Stomach (tissue), 9 donors: ENCODE measurements around the gene RBBP9. TPM values are rescaled to one million over a fixed set of nuclear protein-coding genes. Genes with fewer than 3 reads are reported as not detected.
"Not testable (repeated sequence)": the region's sequence is repeated elsewhere in the genome, so short reads cannot be mapped to it uniquely, and the experiment has no call there.

ENCODE experiments used
- DNase-seq, 2 donors: peaks; one replicate each; pipeline versions ENCODE4 v3.0.0 to v3.0.0-alpha.2; 2013 to 2019
- H3K27ac ChIP-seq, 5 donors: fragments of 200-600 bp in 4 of 5; sonication (generic) in 4 of 5; one replicate each; pipeline ENCODE4 v1.5.1; 2013 to 2019; ENCODE audit warnings: mild to moderate bottlenecking in 1 of 5, moderate library complexity in 1 of 5
- H3K27me3 ChIP-seq, 3 donors: fragments of 200-600 bp; sonication (generic); one replicate each; pipeline ENCODE4 v1.5.1; 2017 to 2019; ENCODE audit warnings: mixed run types in 1 of 3
- H3K36me3 ChIP-seq, 4 donors: fragments of 200-600 bp; sonication (generic); 1 replicate in 3 of 4; 2 replicates in 1 of 4; pipeline ENCODE4 v1.5.1; 2016 to 2019
- H3K4me1 ChIP-seq, 4 donors: fragments of 200-600 bp; sonication (generic); one replicate each; pipeline ENCODE4 v1.5.1; 2016 to 2019
- H3K4me3 ChIP-seq, 4 donors: fragments of 200-600 bp; sonication (generic) in 3 of 4; one replicate each; pipeline ENCODE4 v1.5.1; 2016 to 2019; ENCODE audit warnings: mild to moderate bottlenecking in 1 of 4
- H3K9me3 ChIP-seq, 4 donors: fragments of 200-600 bp; sonication (generic); one replicate each; pipeline ENCODE4 v1.5.1; 2016 to 2019
- CTCF ChIP-seq, 7 experiments: fragments of 450-650 bp in 4 of 7; fragments of 200-600 bp in 3 of 7; sonication (generic) in 3 of 7; IDR thresholded peaks; one replicate each; pipeline ENCODE4 v1.5.1; 2016 to 2019; ENCODE audit warnings: antibody characterized with exemption in 7 of 7, control low read depth in 2 of 7, mild to moderate bottlenecking in 1 of 7
- EP300 ChIP-seq: sonication (generic); formaldehyde crosslinking; IDR thresholded peaks from one replicate; pipeline ENCODE4 v1.6.1; 2017; ENCODE audit warnings: antibody characterized with exemption
- POLR2A ChIP-seq, 4 donors: fragments of 450-650 bp; IDR thresholded peaks; one replicate each; pipeline ENCODE4 v1.6.1; 2016; ENCODE audit warnings: antibody characterized with exemption in 4 of 4, control low read depth in 2 of 4, mild to moderate bottlenecking in 1 of 4, moderate library complexity in 1 of 4
- POLR2AphosphoS5 ChIP-seq, 3 donors: sonication (generic); formaldehyde crosslinking; IDR thresholded peaks; one replicate each; pipeline ENCODE4 v1.6.1; 2016; ENCODE audit warnings: antibody characterized with exemption in 3 of 3
- WGBS, 5 donors: extraction: QIAGEN DNeasy Blood & Tissue Kit in 3 of 5; methylation state at CpG; one replicate each; pipeline versions ENCODE4 v1.1.5 to v1.1.7; 2013 to 2018; 5-methylcytosine and 5-hydroxymethylcytosine counted together
- intact Hi-C: fragments of 100-400 bp; cut with DNase I; formaldehyde crosslinking; loops from one replicate; pipeline ENCODE4 v1.15.1; 2023; ENCODE audit warnings: low total_unique reads
- polyA plus RNA-seq, 3 donors: library from polyadenylated mRNA; stranded (reverse); fragments of 200-250 nt; gene quantifications; one replicate each; pipeline ENCODE4 v1.2.3, GENCODE V29; 2013
- total RNA-seq, 5 donors: library from RNA; depleted of rRNA; stranded (reverse); fragments of >200 nt; gene quantifications; one replicate each; pipeline versions ENCODE4 v1.1.0 to v1.2.3, GENCODE V29; 2014 to 2016
- donor health status: healthy with polysubstance abuse.
- donor health status: Bipolar disorder and iron deficiency.
- donor health status: healthy.

Gene RBBP9
- total and polyA plus RNA-seq, 8 donors: 0.58 to 20.7 (median 5.0) TPM

GRCh38 chr20:18532626-18533025, 35.6 kb upstream of the RBBP9 start:
- H3K36me3 ChIP-seq: peaks cover 64 to 98% (median 97%) of the 10 kb centered on the region in 4 donors
- H3K4me3 ChIP-seq: no peak overlapping the region
- TF ChIP-seq EP300: no peak
- TF ChIP-seq CTCF (IDR thresholded peaks at IDR 0.05): no peak
- TF ChIP-seq POLR2A (IDR thresholded peaks at IDR 0.05): no peak
- TF ChIP-seq POLR2AphosphoS5 (IDR thresholded peaks at IDR 0.05): no peak
- WGBS, 5 donors: 84 to 95% (median 91%) methylated on average over 6 of the region's 6 CpGs
- intact Hi-C loops: no loop called here
- H3K4me1 ChIP-seq: peaks cover 0 to 11% (median 0%) of the 10 kb centered on the region in 4 donors
- no peak for DNase-seq
- H3K9me3 ChIP-seq: no peaks in the 10 kb centered on the region
- H3K27me3 ChIP-seq: no peaks in the 10 kb centered on the region
- H3K27ac ChIP-seq: no peak overlapping the region

- TF ChIP-seq CTCF (IDR thresholded peaks at IDR 0.05) (no peak), EP300 (no peak), POLR2AphosphoS5 (IDR thresholded peaks at IDR 0.05) (no peak), POLR2A (IDR thresholded peaks at IDR 0.05) (no peak)
- Histone ChIP-seq H3K27me3 (no peaks in the 10 kb centered on the region), H3K9me3 (no peaks in the 10 kb centered on the region), H3K4me1 (peaks cover 0 to 5% (median 0%) of the 10 kb centered on the region in 4 donors), H3K36me3 (peaks cover 92 to 100% (median 99%) of the 10 kb centered on the region in 4 donors), H3K4me3 (no peak overlapping the region), H3K27ac (no peak overlapping the region)
- intact Hi-C loops: no loop called here
- no peak for DNase-seq
Observed at GRCh38 chr20:18529041-18529440, 32.0 kb upstream of the RBBP9 start.

GRCh38 chr20:18527836-18528235, 30.8 kb upstream of the RBBP9 start:
- H3K9me3 ChIP-seq: no peaks in the 10 kb centered on the region
- intact Hi-C loops: no loop called here
- no peaks in the 10 kb centered on the region for H3K4me1 ChIP-seq
- H3K27ac ChIP-seq: no peak overlapping the region
- TF ChIP-seq POLR2AphosphoS5 (IDR thresholded peaks at IDR 0.05): no peak
- no peak for TF ChIP-seq EP300
- no peak for TF ChIP-seq POLR2A (IDR thresholded peaks at IDR 0.05)
- no peak for TF ChIP-seq CTCF (IDR thresholded peaks at IDR 0.05)
- DNase-seq: no peak
- peaks cover 83 to 100% (median 98%) of the 10 kb centered on the region in 4 donors for H3K36me3 ChIP-seq
- WGBS, 5 donors: 97 to 100% (median 98%) methylated on average over 2 of the region's 2 CpGs
- H3K27me3 ChIP-seq: no peaks in the 10 kb centered on the region
- H3K4me3 ChIP-seq: no peak overlapping the region

- 90 to 97% (median 94%) methylated on average over 2 of the region's 2 CpGs for WGBS, 5 donors
Observed at GRCh38 chr20:18527339-18527738, 30.3 kb upstream of the RBBP9 start.

GRCh38 chr20:18526761-18527160, 29.7 kb upstream of the RBBP9 start:
- DNase-seq, H3K27me3 ChIP-seq, intact Hi-C loops, H3K27ac ChIP-seq, H3K4me1 ChIP-seq, H3K9me3 ChIP-seq, H3K4me3 ChIP-seq: not testable (repeated sequence)
- H3K36me3 ChIP-seq: peaks cover 73 to 98% (median 91%) of the 10 kb centered on the region in 4 donors
- WGBS, 5 donors: 78 to 84% (median 81%) methylated on average over 14 of the region's 14 CpGs

More at GRCh38 chr20:18527339-18527738, 30.3 kb upstream of the RBBP9 start:
- intact Hi-C loops: no loop called here
- Histone ChIP-seq H3K27ac (no peak overlapping the region), H3K36me3 (peaks cover 78 to 98% (median 93%) of the 10 kb centered on the region in 4 donors), H3K4me3 (no peak overlapping the region), H3K4me1 (no peaks in the 10 kb centered on the region), H3K9me3 (no peaks in the 10 kb centered on the region), H3K27me3 (no peaks in the 10 kb centered on the region)
- DNase-seq: no peak
- TF ChIP-seq POLR2A (IDR thresholded peaks at IDR 0.05) (no peak), CTCF (IDR thresholded peaks at IDR 0.05) (no peak), POLR2AphosphoS5 (IDR thresholded peaks at IDR 0.05) (no peak), EP300 (no peak)
